ENCODE data around the gene GFRA1. TPM values are rescaled to one million over a fixed set of nuclear protein-coding genes. Genes with fewer than 3 reads are reported as not detected.

GFRA1 gene, protein sequence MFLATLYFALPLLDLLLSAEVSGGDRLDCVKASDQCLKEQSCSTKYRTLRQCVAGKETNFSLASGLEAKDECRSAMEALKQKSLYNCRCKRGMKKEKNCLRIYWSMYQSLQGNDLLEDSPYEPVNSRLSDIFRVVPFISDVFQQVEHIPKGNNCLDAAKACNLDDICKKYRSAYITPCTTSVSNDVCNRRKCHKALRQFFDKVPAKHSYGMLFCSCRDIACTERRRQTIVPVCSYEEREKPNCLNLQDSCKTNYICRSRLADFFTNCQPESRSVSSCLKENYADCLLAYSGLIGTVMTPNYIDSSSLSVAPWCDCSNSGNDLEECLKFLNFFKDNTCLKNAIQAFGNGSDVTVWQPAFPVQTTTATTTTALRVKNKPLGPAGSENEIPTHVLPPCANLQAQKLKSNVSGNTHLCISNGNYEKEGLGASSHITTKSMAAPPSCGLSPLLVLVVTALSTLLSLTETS
- total RNA-seq (2021) (not detected in 2 replicates), Bru-seq, nascent RNA (not detected), BruChase-seq, experiment 1, labeled RNA remaining after a 2-hour chase (percentile 1 among the genes with signal in this experiment), BruChase-seq, experiment 2, labeled RNA remaining after a 6-hour chase (not detected)
- long read RNA-seq: 0 reads

DNA sequence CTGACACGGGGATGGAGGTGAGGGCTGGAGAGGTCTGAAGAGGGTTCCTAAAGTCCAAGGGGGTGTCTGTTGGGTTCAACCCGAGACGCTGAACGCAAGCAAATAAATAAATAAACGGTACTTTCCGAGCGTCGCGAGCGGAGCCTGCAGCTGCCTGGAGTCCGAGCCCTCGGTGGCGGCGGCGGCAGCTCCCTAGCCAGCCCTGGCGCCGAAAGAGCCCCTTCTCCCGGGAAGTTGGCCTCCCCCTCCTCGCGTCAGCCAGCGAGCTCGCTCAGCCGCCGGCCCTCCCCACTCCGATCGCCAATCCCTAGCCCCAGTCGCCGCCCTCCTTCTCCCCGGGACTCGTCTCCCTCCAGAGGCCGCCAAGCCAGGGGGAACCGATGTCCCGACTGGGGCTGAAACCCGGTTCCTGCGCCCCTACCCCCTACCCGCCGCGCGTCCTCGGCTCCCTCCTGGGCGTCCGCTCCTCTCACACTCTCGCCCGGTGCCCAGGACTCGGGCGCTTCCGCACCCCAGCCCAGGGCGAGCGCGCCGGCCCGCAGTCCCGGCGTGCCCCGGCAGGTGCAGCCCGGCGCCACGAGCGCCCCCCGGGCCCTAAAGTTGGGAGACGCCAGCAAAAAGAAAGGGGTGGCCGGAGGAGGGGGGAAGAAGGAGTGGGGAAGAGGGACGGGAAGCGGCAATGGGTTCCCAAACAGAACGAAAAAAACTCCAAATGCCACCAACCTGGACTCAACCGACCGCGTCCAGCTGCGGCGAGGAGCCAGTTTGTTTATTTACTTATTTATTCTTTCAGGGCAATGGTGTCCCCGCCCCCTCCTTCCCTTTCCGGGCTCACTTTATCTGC lies at the start of gene GFRA1:
Gene GFRA1 (minus strand): TSS at position 767 of the 844 bp plus-strand sequence. CDS start 1,177 bp downstream, outside the sequence.
- intact Hi-C loops (cut with micrococcal nuclease; ENCODE audit: unreplicated experiment): no loop called here
- ChIA-PET POLR2A (ENCODE audit: low non-redundant PET) (no interaction called here), CTCF (no interaction called here)
- H3K4me3 ChIP-seq (ENCODE audit: low read depth, low read length, poor library complexity, severe bottlenecking): no peak within 1 kb of the TSS
- no peak within 1 kb of the TSS for H3K27ac ChIP-seq (ENCODE audit: low read depth, low read length, poor library complexity, severe bottlenecking)
- no TSS peak for BruUV-seq (replicated peaks)
- H3K9me3 ChIP-seq (ENCODE audit: low read depth, low read length, poor library complexity, severe bottlenecking): no peaks in the 10 kb centered on the region
- H3K36me3 ChIP-seq (ENCODE audit: insufficient read depth, low read length, poor library complexity, severe bottlenecking): no peaks in the 10 kb centered on the region
- peaks cover 6% of the 10 kb centered on the region for H3K4me1 ChIP-seq (ENCODE audit: insufficient read depth, low read length, poor library complexity, severe bottlenecking)
- TF ChIP-seq, protein P1, sequence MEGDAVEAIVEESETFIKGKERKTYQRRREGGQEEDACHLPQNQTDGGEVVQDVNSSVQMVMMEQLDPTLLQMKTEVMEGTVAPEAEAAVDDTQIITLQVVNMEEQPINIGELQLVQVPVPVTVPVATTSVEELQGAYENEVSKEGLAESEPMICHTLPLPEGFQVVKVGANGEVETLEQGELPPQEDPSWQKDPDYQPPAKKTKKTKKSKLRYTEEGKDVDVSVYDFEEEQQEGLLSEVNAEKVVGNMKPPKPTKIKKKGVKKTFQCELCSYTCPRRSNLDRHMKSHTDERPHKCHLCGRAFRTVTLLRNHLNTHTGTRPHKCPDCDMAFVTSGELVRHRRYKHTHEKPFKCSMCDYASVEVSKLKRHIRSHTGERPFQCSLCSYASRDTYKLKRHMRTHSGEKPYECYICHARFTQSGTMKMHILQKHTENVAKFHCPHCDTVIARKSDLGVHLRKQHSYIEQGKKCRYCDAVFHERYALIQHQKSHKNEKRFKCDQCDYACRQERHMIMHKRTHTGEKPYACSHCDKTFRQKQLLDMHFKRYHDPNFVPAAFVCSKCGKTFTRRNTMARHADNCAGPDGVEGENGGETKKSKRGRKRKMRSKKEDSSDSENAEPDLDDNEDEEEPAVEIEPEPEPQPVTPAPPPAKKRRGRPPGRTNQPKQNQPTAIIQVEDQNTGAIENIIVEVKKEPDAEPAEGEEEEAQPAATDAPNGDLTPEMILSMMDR (conservative IDR thresholded peaks at IDR 0.05; ENCODE audit: low read depth, low read length): no peak
- TF ChIP-seq EZH2 (IDR thresholded peaks at IDR 0.05; ENCODE audit: borderline replicate concordance, low read depth, low read length, poor library complexity, severe bottlenecking): peak; percentile 18
- H3K27me3 ChIP-seq (replicated peaks; ENCODE audit: insufficient read depth, low read depth, low read length, poor library complexity): peaks cover 100% of the 10 kb centered on the region
- DNase-seq (ENCODE audit: low spot score): peak; percentile 14

DNA sequence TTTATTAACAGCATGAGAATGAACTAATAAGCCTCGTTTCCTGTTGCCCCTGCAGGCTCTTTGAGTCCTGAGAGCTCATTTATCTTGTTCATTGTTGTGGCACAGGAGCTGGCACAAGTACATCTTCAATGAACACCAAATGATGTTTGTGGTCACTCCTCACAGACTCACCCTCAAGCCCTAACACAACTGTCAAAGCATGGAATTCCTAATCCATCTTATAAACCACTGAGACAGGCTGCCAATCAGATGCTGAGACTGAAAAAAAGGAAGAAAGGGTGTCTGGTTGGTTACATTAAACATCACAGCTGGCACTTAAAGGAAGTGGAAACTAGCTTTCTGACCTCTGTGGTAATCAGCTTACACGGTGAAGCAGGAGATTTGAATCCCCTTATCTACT lies 43.5 kb upstream of the GFRA1 start:
- CTCF ChIA-PET: no interaction called here
- Histone ChIP-seq H3K9me3 (ENCODE audit: low read depth, low read length, poor library complexity, severe bottlenecking) (no peaks in the 10 kb centered on the region), H3K27me3 (replicated peaks; ENCODE audit: insufficient read depth, low read depth, low read length, poor library complexity) (peaks cover 22% of the 10 kb centered on the region), H3K36me3 (ENCODE audit: insufficient read depth, low read length, poor library complexity, severe bottlenecking) (no peaks in the 10 kb centered on the region), H3K4me1 (ENCODE audit: insufficient read depth, low read length, poor library complexity, severe bottlenecking) (no peaks in the 10 kb centered on the region), H3K27ac (ENCODE audit: low read depth, low read length, poor library complexity, severe bottlenecking) (no peak overlapping the region), H3K4me3 (ENCODE audit: low read depth, low read length, poor library complexity, severe bottlenecking) (no peak overlapping the region)
- POLR2A ChIA-PET (ENCODE audit: low non-redundant PET): no interaction called here
- no TSS peak for BruUV-seq (replicated peaks)
- no peak for TF ChIP-seq EZH2 (IDR thresholded peaks at IDR 0.05; ENCODE audit: borderline replicate concordance, low read depth, low read length, poor library complexity, severe bottlenecking)
- TF ChIP-seq, protein P1 (conservative IDR thresholded peaks at IDR 0.05; ENCODE audit: low read depth, low read length): no peak
- intact Hi-C loops (cut with micrococcal nuclease; ENCODE audit: unreplicated experiment): no loop called here
- DNase-seq (ENCODE audit: low spot score): peak; percentile 3

DNA sequence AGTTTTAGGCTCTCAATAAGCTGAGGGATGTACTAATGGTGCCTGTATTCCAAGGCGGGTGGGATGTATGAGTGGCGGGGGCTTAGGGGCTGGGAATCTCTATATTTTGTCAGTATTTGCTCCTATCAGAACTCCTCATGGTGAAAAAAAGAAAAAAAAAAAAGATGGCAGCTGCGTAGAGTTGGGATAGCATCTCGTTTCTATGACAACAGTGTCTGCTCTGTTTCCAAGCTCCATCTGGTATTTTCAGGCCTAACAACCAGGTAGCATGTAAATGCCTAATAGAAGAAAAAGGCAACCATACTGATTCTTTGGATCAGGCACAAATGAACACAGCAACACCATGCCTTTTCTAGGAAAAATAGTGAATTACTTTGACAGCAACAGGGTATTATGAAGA lies 39.5 kb upstream of the GFRA1 start:
- intact Hi-C loops (cut with micrococcal nuclease; ENCODE audit: unreplicated experiment): no loop called here
- H3K27me3 ChIP-seq (replicated peaks; ENCODE audit: insufficient read depth, low read depth, low read length, poor library complexity): peaks cover 31% of the 10 kb centered on the region
- H3K36me3 ChIP-seq (ENCODE audit: insufficient read depth, low read length, poor library complexity, severe bottlenecking): no peaks in the 10 kb centered on the region
- TF ChIP-seq, protein P1 (conservative IDR thresholded peaks at IDR 0.05; ENCODE audit: low read depth, low read length): no peak
- TF ChIP-seq EZH2 (IDR thresholded peaks at IDR 0.05; ENCODE audit: borderline replicate concordance, low read depth, low read length, poor library complexity, severe bottlenecking): no peak
- no peaks in the 10 kb centered on the region for H3K9me3 ChIP-seq (ENCODE audit: low read depth, low read length, poor library complexity, severe bottlenecking)
- ChIA-PET CTCF (no interaction called here), POLR2A (ENCODE audit: low non-redundant PET) (no interaction called here)
- no peak overlapping the region for H3K4me3 ChIP-seq (ENCODE audit: low read depth, low read length, poor library complexity, severe bottlenecking)
- DNase-seq (ENCODE audit: low spot score): no peak
- no peaks in the 10 kb centered on the region for H3K4me1 ChIP-seq (ENCODE audit: insufficient read depth, low read length, poor library complexity, severe bottlenecking)
- H3K27ac ChIP-seq (ENCODE audit: low read depth, low read length, poor library complexity, severe bottlenecking): no peak overlapping the region
- no TSS peak for BruUV-seq (replicated peaks)

Data from A673 (cell line).